ENCODE results near the gene ADCY9. TPM values are rescaled to one million over a fixed set of nuclear protein-coding genes. Genes with fewer than 3 reads are reported as not detected.

The ADCY9 gene
- total RNA-seq, 1 experiment from 2014 or later = 4.7 TPM

DNA sequence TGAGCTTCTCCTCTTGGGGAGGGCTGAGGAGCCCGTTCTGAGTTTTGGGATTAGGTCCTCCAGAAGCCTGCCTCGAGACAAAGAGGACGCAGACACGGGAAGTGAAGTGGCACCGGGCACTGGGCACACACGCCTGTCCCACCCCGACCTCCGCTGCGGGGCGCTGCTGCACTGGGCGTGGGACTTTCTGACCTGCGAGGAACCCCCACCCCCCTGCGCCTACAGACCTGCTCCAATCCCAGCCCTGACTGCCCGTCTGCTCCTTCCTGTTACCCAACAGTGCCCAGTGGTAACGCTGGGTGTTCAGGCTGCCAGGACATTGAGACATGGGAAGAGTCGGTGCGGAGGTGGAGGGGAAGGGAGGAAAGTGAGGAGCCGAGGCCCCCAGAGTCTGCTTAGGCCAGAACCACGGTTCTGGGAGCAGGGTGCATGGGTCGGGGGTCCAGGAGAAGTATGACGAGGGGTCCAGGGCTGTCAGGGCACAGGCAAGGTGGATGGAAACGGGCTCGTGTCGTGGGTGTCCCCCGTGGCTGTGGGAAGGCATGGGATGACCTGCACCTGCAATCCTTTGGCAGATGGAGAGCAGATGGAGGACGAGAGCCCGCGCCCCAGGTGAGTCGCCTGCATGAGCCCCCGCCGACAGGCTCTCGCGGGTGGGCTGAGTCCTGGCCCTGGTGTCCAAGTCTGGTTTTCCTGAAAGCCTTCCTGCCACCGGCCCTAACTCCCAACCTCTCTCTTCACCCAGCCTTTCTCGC, 123.8 kb downstream of the ADCY9 start:
- no peak overlapping the region for H3K9ac ChIP-seq (ENCODE audit: extremely low read depth, insufficient read length, low read length)

More for the DNA sequence above, 123.8 kb downstream of the ADCY9 start:
- Histone ChIP-seq H3K56ac (ENCODE audit: insufficient read length, low read depth, low read length) (no peak overlapping the region), H2AK5ac (ENCODE audit: insufficient read length, low read length) (no peak overlapping the region), H3K27me3 (ENCODE audit: insufficient read depth, low read length) (no peaks in the 10 kb centered on the region), H2BK15ac (ENCODE audit: low read depth, low read length) (no peak overlapping the region), H3K4me2 (ENCODE audit: insufficient read depth, insufficient read length, low read length) (no peak overlapping the region), H3K79me2 (ENCODE audit: insufficient read depth, low read length) (no peaks in the 10 kb centered on the region), H3K9me3 (ENCODE audit: control insufficient read depth, low read depth, low read length) (no peaks in the 10 kb centered on the region), H3K23ac (ENCODE audit: insufficient read length, low read depth, low read length) (no peak overlapping the region), H3K4ac (ENCODE audit: low read depth, low read length) (no peak overlapping the region), H3K23me2 (ENCODE audit: insufficient read length, low read depth, low read length, poor library complexity, severe bottlenecking) (no peaks in the 10 kb centered on the region), H4K91ac (ENCODE audit: insufficient read length, low read depth, low read length) (no peak overlapping the region), H3K27ac (ENCODE audit: insufficient read length, low read depth, low read length) (no peak overlapping the region), H2BK12ac (ENCODE audit: insufficient read length, low read depth, low read length) (no peak overlapping the region), H3K4me1 (ENCODE audit: insufficient read depth, low read length) (no peaks in the 10 kb centered on the region), H3K14ac (ENCODE audit: insufficient read depth, low read length) (no peak overlapping the region), H2BK120ac (ENCODE audit: low read depth, low read length, poor library complexity, severe bottlenecking) (no peak overlapping the region), H2AFZ (ENCODE audit: low read length) (no peak overlapping the region), H4K20me1 (ENCODE audit: control insufficient read depth, insufficient read depth, insufficient read length) (no peaks in the 10 kb centered on the region), H3K79me1 (ENCODE audit: insufficient read depth, low read depth, low read length, poor library complexity, severe bottlenecking) (no peaks in the 10 kb centered on the region), H4K5ac (ENCODE audit: insufficient read length, low read depth, low read length) (no peak overlapping the region), H2BK20ac (ENCODE audit: low read depth, low read length, poor library complexity, severe bottlenecking) (no peak overlapping the region), H4K8ac (replicated peaks; ENCODE audit: insufficient read length, low read depth, low read length) (no peak overlapping the region), H3T11ph (ENCODE audit: low read length) (no peak overlapping the region), H3K18ac (ENCODE audit: insufficient read length, low read depth, low read length) (no peak overlapping the region), H2BK5ac (ENCODE audit: insufficient read length, low read length) (no peak overlapping the region)
- H3K27me3 Mint-ChIP-seq (ENCODE audit: low read depth) = 0 out of 2 replicates have a peak, but pooled peaks cover 1% of the 10 kb centered on the region
- peak overlapping the region in 2 of 3 experiments; percentile 29 to 38; a peak in 1 of 7 replicates for H3K27ac Mint-ChIP-seq
- H3K4me1 Mint-ChIP-seq = peaks cover 12% of the 10 kb centered on the region in 2 experiments
- DNase-seq = peak; percentile 84
- WGBS (ENCODE audit: extremely low coverage, insufficient read length, low lambda C conversion rate) = no CpG with 5 or more reads among the region's 35 CpGs
- no peaks in the 10 kb centered on the region for H3K9me3 Mint-ChIP-seq
- TF ChIP-seq, protein P1, sequence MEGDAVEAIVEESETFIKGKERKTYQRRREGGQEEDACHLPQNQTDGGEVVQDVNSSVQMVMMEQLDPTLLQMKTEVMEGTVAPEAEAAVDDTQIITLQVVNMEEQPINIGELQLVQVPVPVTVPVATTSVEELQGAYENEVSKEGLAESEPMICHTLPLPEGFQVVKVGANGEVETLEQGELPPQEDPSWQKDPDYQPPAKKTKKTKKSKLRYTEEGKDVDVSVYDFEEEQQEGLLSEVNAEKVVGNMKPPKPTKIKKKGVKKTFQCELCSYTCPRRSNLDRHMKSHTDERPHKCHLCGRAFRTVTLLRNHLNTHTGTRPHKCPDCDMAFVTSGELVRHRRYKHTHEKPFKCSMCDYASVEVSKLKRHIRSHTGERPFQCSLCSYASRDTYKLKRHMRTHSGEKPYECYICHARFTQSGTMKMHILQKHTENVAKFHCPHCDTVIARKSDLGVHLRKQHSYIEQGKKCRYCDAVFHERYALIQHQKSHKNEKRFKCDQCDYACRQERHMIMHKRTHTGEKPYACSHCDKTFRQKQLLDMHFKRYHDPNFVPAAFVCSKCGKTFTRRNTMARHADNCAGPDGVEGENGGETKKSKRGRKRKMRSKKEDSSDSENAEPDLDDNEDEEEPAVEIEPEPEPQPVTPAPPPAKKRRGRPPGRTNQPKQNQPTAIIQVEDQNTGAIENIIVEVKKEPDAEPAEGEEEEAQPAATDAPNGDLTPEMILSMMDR (conservative IDR thresholded peaks at IDR 0.05) = peak; percentile 60
- no peaks in the 10 kb centered on the region for H3K36me3 Mint-ChIP-seq (ENCODE audit: insufficient read depth in 1 of 3, low read depth in 3 of 3)
- no peak overlapping the region; a peak in 1 of 5 replicates for H3K4me3 Mint-ChIP-seq

All from H9 (cell line).